Coronary artery (tissue), 2 donors: ENCODE measurements around the gene LSP1.

Experiments
- DNase-seq: peaks from one replicate; pipeline ENCODE4 v3.0.0-alpha.2; 2017; ENCODE audit warnings: low spot score
- H3K27ac ChIP-seq, 2 donors: fragments of 200-600 bp; sonication (generic); one replicate each; pipeline ENCODE4 v1.5.1; 2016 to 2019
- H3K4me3 ChIP-seq: fragments of 200-600 bp; sonication (generic); 2 replicates; pipeline ENCODE4 v1.5.1; 2016; ENCODE audit warnings: mild to moderate bottlenecking, moderate library complexity
- TF ChIP-seq, protein P1 (sequence below): fragments of 200-600 bp; sonication (generic); IDR thresholded peaks from one replicate; pipeline ENCODE4 v1.5.1; 2019; ENCODE audit warnings: antibody characterized with exemption

The LSP1 gene

DNA sequence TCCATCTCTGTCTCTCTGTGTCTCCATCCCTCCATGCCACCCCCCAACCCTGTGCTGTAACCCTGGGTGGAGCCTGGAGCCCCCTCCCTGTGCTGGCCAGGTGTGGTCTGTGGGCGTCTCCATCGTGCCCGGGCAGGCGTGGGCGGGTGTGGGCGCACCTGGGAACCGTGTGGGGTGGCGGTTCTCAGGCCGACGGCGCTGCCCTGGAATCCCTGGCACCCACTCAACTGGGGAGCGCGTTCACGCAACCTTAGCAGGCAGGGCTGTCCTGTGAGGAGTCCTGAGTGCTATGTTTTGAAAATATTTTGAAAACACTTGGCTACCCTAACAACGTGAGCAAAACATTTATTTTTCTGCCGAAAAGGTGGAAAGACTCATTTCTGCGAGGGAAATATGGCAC is 71.3 kb downstream of the LSP1 start:
- H3K27ac ChIP-seq: no peak overlapping the region
- TF ChIP-seq, protein P1, sequence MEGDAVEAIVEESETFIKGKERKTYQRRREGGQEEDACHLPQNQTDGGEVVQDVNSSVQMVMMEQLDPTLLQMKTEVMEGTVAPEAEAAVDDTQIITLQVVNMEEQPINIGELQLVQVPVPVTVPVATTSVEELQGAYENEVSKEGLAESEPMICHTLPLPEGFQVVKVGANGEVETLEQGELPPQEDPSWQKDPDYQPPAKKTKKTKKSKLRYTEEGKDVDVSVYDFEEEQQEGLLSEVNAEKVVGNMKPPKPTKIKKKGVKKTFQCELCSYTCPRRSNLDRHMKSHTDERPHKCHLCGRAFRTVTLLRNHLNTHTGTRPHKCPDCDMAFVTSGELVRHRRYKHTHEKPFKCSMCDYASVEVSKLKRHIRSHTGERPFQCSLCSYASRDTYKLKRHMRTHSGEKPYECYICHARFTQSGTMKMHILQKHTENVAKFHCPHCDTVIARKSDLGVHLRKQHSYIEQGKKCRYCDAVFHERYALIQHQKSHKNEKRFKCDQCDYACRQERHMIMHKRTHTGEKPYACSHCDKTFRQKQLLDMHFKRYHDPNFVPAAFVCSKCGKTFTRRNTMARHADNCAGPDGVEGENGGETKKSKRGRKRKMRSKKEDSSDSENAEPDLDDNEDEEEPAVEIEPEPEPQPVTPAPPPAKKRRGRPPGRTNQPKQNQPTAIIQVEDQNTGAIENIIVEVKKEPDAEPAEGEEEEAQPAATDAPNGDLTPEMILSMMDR: no peak
- no peak overlapping the region for H3K4me3 ChIP-seq
- DNase-seq: no peak

DNA sequence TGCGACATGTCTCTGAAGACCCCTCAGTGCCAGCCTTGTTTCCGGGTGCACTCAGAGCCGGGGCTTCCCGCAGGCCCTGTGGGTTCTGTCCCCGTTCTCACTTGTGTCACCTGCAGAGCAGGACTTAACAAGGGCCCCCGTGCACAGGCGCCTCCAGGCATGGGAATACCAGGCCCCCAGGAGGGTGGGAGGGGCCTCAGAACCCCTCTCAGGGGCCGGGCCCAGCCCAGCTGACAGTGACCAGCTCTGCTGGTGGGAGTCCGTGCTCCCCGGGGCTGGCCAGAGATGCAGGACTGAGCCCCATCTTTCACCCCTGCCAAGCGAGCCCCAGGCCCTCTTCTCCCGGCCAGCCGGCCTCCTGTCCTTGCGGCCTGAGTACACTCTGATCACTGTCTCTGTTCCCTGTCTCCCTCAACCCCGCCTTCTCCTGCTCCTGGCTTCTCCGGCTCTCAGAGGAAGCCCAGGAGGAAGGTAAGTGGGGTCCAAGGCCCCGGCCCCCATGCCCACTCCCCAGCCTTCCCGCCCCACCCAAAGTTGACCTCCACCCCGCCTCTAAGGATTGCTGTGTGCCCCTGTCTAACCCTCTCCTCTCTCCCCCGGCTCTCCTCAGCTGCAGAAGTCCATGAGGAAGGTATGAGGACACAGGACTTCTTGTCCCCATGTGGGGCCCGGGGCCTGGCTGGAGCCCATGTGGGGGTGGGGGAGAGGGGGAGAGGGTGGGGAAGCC is 71.9 kb downstream of the LSP1 start:
- H3K27ac ChIP-seq: no peak overlapping the region
- TF ChIP-seq, protein P1: no peak
- H3K4me3 ChIP-seq: no peak overlapping the region
- DNase-seq: no peak

DNA sequence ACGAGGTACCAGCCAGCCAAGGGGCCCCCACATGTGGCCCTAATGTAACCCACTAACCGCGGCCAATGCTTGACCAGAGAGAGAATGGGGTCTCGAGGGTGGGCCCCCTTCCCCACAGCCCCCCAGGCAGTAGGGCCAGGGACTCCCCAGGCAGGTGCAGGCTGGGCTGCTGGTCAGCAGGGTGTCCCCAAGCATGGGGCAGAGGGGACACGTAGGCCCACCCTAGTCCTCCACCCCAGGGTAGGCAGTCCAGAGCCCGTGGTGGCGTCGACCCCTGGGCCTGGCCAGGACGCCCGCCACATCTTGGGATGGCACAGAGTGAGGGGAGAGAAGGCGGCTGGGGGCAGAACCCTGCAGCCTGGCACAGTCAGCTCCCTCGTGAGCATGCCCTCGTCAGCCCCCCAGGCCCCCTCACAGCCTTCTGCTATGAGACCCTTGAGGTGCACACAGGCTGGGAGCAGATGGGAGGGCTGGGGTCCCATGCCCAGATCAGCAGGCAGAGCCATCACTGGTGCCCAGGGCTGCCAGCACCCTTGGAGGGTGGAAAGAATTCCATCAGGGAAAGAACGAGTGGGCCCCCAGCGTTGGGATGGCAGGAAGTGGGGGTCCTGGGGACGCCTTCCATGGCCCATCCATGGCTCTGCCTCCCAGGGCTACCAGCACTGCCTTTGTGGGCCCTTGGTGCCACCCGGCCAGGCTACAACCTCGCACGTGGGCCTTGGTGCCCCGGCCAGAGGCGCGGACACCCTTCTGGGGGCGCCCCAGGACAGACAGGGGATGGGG is 72.7 kb downstream of the LSP1 start:
- TF ChIP-seq, protein P1: no peak
- Histone ChIP-seq H3K4me3 (no peak overlapping the region), H3K27ac (no peak overlapping the region)
- no peak for DNase-seq

DNA sequence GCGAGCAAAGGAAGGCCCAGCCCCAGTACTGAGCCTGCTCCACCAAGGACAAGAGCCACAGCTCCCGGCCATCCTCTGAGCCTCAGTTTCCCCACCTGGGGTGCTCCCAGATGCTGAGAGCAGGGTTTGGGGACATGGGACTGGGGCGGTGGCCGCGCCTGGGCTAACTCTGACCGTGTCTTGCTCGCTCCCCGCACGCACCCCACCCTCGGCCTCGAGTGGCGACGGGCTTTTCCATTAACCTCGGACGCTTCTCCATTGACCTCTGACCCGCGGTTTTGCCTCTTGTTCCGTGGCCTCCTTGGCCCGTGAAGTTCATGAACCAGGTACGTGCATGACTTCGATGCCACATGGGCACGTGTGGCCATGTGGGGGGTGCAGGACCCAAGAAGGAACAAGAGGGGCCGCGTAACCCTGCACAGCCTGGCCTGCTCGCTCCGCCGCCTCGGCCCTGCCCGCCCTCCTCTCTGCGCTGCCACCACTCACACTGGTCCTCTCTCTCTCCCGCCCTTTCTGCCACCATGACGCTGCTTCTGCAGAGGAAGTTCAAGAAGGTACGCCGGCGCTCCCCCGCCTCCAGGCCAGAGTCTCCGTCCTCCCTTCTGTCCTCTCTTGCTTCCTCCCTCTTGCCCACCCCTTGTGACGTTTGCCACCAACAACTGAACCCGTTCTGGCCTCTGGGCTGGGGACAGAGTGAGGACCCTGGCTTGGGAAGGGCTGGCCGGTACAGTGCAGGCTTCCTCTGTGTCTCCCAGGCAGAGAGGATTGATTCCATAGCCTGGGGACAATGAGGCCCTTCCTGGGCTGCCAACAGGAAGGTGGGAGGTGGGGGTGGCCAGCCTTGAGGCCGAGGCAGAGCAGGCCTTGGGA is 73.5 kb downstream of the LSP1 start:
- no peak overlapping the region for H3K4me3 ChIP-seq
- TF ChIP-seq, protein P1: no peak
- DNase-seq: no peak
- H3K27ac ChIP-seq: peak overlapping the region in 1 of 2 donors; percentile 76

DNA sequence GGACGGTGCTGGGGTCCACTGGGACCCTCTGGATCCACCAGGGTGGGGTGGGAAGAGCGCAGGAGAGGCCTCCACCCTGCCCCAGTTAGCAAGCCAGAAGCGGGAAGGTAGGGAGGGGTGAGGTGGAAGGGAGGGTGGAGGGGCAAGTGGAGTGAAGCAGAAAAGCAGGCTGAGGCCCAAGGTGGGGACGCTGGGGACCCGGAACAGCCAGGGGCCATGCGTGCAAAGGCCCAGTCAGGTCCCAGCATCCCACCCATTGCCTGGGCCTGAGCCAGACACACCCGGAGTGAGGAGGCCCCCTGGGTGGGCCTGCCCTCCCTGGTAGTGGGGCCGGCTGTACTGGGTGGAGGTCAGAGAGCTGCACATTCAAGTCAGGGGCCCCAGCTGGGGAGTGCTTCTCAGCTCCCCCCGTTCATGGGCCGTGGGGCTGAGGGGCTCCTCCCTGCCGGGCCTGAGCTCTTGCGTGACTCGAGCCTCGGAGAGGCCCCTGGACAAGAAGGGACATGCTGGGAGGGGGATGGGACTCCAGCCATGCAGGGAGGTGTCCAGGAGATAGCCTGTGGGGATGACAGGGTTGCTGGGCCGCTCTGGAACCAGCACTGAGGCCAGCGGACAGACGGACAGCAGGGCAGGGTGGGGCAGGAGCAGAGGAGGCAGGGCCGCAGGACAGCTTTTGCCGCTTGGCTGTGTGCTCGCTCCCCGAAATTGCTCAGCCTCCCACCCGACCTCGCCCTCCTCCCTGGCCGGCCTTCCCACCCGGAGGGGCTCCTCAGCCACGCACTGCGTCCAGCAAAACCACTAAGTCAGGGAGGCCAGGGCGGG is 74.4 kb downstream of the LSP1 start:
- TF ChIP-seq, protein P1: no peak
- no peak overlapping the region for H3K4me3 ChIP-seq
- no peak for DNase-seq
- peak overlapping the region in 1 of 2 donors; percentile 76 for H3K27ac ChIP-seq

DNA sequence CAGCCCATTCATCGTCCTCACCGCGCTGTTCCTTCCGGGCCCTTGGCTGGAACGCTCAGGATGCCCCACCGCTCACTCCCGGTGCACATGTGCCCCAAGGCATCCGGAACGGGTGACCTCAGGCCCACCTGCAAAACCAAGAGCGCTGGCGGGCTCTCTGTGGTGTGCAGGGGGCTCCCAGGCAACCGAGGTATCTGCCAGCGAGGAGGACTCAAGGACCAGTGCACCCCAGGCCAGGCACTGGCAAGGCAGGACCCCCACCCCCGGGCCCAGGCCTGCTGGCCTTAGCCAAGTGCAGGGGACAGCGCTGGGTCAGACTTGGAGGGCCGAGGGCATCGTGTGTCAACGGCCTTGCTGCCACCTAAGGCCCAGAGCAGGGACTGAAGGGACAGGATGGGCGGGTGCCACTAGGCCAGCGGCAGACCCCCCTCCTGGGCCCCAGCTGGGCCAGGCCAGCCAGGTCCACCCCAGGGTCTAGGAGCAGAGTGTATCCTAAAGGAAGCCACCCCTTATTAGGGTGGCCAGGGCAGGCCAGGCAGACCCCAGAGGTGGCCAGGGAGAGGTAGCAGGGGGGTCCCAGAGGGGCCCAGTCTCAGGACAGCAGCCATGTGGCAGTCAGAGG is 75.1 kb downstream of the LSP1 start:
- DNase-seq: no peak
- TF ChIP-seq, protein P1: no peak
- Histone ChIP-seq H3K4me3 (no peak overlapping the region), H3K27ac (peak overlapping the region in 1 of 2 donors; percentile 76)
